Measurements from ENCODE around the gene NCOR2.

NCOR2 gene

GRCh38 chr12:124550123-124551089 lies 17.0 kb downstream of the NCOR2 start:
- Histone ChIP-seq H3K36me3 (no peaks in the 10 kb centered on the region), H3K27ac (peak overlapping the region; percentile 36), H3K9me3 (no peaks in the 10 kb centered on the region), H3K27me3 (no peaks in the 10 kb centered on the region), H3K4me1 (ENCODE audit: control insufficient read depth in 1 of 2, insufficient read depth in 1 of 2, low read depth in 1 of 2, low read length in 1 of 2) (peaks cover 37% of the 10 kb centered on the region in 2 experiments), H3K4me3 (ENCODE audit: low read depth in 1 of 2, low read length in 1 of 2) (no peak overlapping the region)
- no peak for TF ChIP-seq CTCF (IDR thresholded peaks at IDR 0.05)

GRCh38 chr12:124549629-124550028 lies 17.8 kb downstream of the NCOR2 start:
- H3K4me1 ChIP-seq (ENCODE audit: control insufficient read depth in 1 of 2, insufficient read depth in 1 of 2, low read depth in 1 of 2, low read length in 1 of 2), result peaks cover 37 to 39% of the 10 kb centered on the region in 2 experiments
- no peak overlapping the region for H3K27ac ChIP-seq
- H3K9me3 ChIP-seq, result no peaks in the 10 kb centered on the region
- TF ChIP-seq CTCF (IDR thresholded peaks at IDR 0.05), result no peak
- H3K27me3 ChIP-seq, result no peaks in the 10 kb centered on the region
- H3K4me3 ChIP-seq (ENCODE audit: low read depth in 1 of 2, low read length in 1 of 2), result no peak overlapping the region
- H3K36me3 ChIP-seq, result no peaks in the 10 kb centered on the region

- no peak overlapping the region for H3K27ac ChIP-seq
- no peak for TF ChIP-seq CTCF (IDR thresholded peaks at IDR 0.05)
- no peaks in the 10 kb centered on the region for H3K9me3 ChIP-seq
- peaks cover 34 to 35% of the 10 kb centered on the region in 2 experiments for H3K4me1 ChIP-seq (ENCODE audit: control insufficient read depth in 1 of 2, insufficient read depth in 1 of 2, low read depth in 1 of 2, low read length in 1 of 2)
- no peaks in the 10 kb centered on the region for H3K36me3 ChIP-seq
- H3K4me3 ChIP-seq (ENCODE audit: low read depth in 1 of 2, low read length in 1 of 2), result no peak overlapping the region
- peaks cover 3% of the 10 kb centered on the region for H3K27me3 ChIP-seq
Measured at GRCh38 chr12:124548854-124549378, 18.5 kb downstream of the NCOR2 start.

- peaks cover 6% of the 10 kb centered on the region for H3K27me3 ChIP-seq
- no peaks in the 10 kb centered on the region for H3K9me3 ChIP-seq
- H3K27ac ChIP-seq, result no peak overlapping the region
- H3K36me3 ChIP-seq, result no peaks in the 10 kb centered on the region
- TF ChIP-seq CTCF (IDR thresholded peaks at IDR 0.05), result no peak
- peaks cover 34 to 35% of the 10 kb centered on the region in 2 experiments for H3K4me1 ChIP-seq (ENCODE audit: control insufficient read depth in 1 of 2, insufficient read depth in 1 of 2, low read depth in 1 of 2, low read length in 1 of 2)
- H3K4me3 ChIP-seq (ENCODE audit: low read depth in 1 of 2, low read length in 1 of 2), result no peak overlapping the region
Measured at GRCh38 chr12:124547626-124548025, 19.8 kb downstream of the NCOR2 start.

- no peak overlapping the region for H3K27ac ChIP-seq
- no peaks in the 10 kb centered on the region for H3K9me3 ChIP-seq
- TF ChIP-seq CTCF (IDR thresholded peaks at IDR 0.05), result no peak
- peaks cover 22% of the 10 kb centered on the region in 2 experiments for H3K4me1 ChIP-seq (ENCODE audit: control insufficient read depth in 1 of 2, insufficient read depth in 1 of 2, low read depth in 1 of 2, low read length in 1 of 2)
- H3K4me3 ChIP-seq (ENCODE audit: low read depth in 1 of 2, low read length in 1 of 2), result no peak overlapping the region
- H3K27me3 ChIP-seq, result peaks cover 6% of the 10 kb centered on the region
- no peaks in the 10 kb centered on the region for H3K36me3 ChIP-seq
Measured at GRCh38 chr12:124545508-124546418, 21.6 kb downstream of the NCOR2 start.

All from neutrophil (primary cell).